GM23338 (cell line): Measurements from ENCODE around the gene SARNP. TPM values are rescaled to one million over a fixed set of nuclear protein-coding genes. Genes with fewer than 3 reads are reported as not detected.
A peak's percentile ranks its signal among the peaks of the same experiment; 100 is the strongest.

ENCODE experiments used
- ATAC-seq: fragments of 200-7000 bp; cut with Tn5 transposase; 3 replicates; pipeline ENCODE4 v1.9.1; 2020
- DNase-seq: peaks from one replicate; pipeline ENCODE4 v3.0.0-alpha.2; 2015; ENCODE audit warnings: low spot score
- H2AFZ ChIP-seq: fragments of 200-600 bp; sonication (generic); 2 replicates; pipeline ENCODE4 v1.8.0; 2016; ENCODE audit warnings: antibody characterized with exemption, mild to moderate bottlenecking, moderate library complexity
- H3F3A ChIP-seq: fragments of 200-600 bp; sonication (generic); replicated peaks from 2 replicates; pipeline ENCODE4 v1.8.0; 2017; ENCODE audit warnings: antibody characterized with exemption, mixed run types, low read depth
- H3K27ac ChIP-seq: fragments of 200-600 bp; sonication (generic); 2 replicates; pipeline ENCODE4 v1.6.1; 2016; ENCODE audit warnings: low read depth
- H3K27me3 ChIP-seq: fragments of 200-600 bp; sonication (generic); 2 replicates; pipeline ENCODE4 v1.8.0; 2016; ENCODE audit warnings: mild to moderate bottlenecking, mixed run types, moderate library complexity; ENCODE audit not compliant: insufficient read depth
- H3K36me3 ChIP-seq: fragments of 200-600 bp; sonication (generic); 2 replicates; pipeline ENCODE4 v1.8.0; 2016; ENCODE audit warnings: mild to moderate bottlenecking; ENCODE audit not compliant: insufficient read depth
- H3K4me1 ChIP-seq: fragments of 200-600 bp; sonication (generic); 2 replicates; pipeline ENCODE4 v1.8.0; 2016; ENCODE audit warnings: mild to moderate bottlenecking, moderate library complexity; ENCODE audit not compliant: insufficient read depth
- H3K4me2 ChIP-seq: fragments of 200-600 bp; sonication (generic); 2 replicates; pipeline ENCODE4 v1.7.1; 2017; ENCODE audit warnings: mixed run types
- H3K4me3 ChIP-seq: fragments of 200-600 bp; sonication (generic); 2 replicates; pipeline ENCODE4 v1.6.1; 2016; ENCODE audit warnings: mixed run types
- H3K79me2 ChIP-seq: fragments of 200-600 bp; sonication (generic); replicated peaks from 2 replicates; pipeline ENCODE4 v1.8.0; 2017; ENCODE audit warnings: mild to moderate bottlenecking; ENCODE audit not compliant: insufficient read depth
- H3K9me2 ChIP-seq: fragments of 200-600 bp; sonication (generic); 2 replicates; pipeline ENCODE4 v1.8.0; 2017; ENCODE audit not compliant: insufficient read depth
- H4K20me1 ChIP-seq: fragments of 200-600 bp; sonication (generic); replicated peaks from 2 replicates; pipeline ENCODE4 v1.8.0; 2017; ENCODE audit warnings: mild to moderate bottlenecking; ENCODE audit not compliant: insufficient read depth
- H3K27ac Mint-ChIP-seq: 2 replicates; pipeline ENCODE4 v1.8.0; 2020; ENCODE audit warnings: inconsistent platforms, mild to moderate bottlenecking, moderate library complexity, mixed read lengths
- H3K27me3 Mint-ChIP-seq: 3 replicates; pipeline ENCODE4 v1.8.0; 2022; ENCODE audit warnings: low read depth, mild to moderate bottlenecking, moderate library complexity, mixed read lengths, inconsistent platforms; ENCODE audit not compliant: insufficient read depth, poor library complexity
- H3K36me3 Mint-ChIP-seq: 3 replicates; pipeline ENCODE4 v1.8.0; 2021; ENCODE audit warnings: low read depth, mild to moderate bottlenecking, inconsistent platforms, moderate library complexity, mixed read lengths
- H3K4me1 Mint-ChIP-seq: 3 replicates; pipeline ENCODE4 v1.8.0; 2020; ENCODE audit warnings: mild to moderate bottlenecking, inconsistent platforms, mixed read lengths
- H3K4me3 Mint-ChIP-seq: 3 replicates; pipeline ENCODE4 v1.8.0; 2021; ENCODE audit warnings: moderate library complexity, mild to moderate bottlenecking, inconsistent platforms, mixed read lengths
- H3K9me3 Mint-ChIP-seq: 3 replicates; pipeline ENCODE4 v1.8.0; 2020; ENCODE audit warnings: moderate library complexity, mild to moderate bottlenecking, inconsistent platforms, mixed read lengths
- CREB1 ChIP-seq: fragments of 250-450 bp; sonication (Bioruptor Pico); IDR thresholded peaks from 2 replicates; pipeline ENCODE4 v1.5.0; 2020; ENCODE audit warnings: low read depth, mild to moderate bottlenecking, moderate library complexity
- EZH2 ChIP-seq: fragments of 200-600 bp; sonication (generic); IDR thresholded peaks from one replicate; pipeline ENCODE4 v1.8.0; 2017; ENCODE audit warnings: antibody characterized with exemption, mild to moderate bottlenecking, low read depth; ENCODE audit not compliant: unreplicated experiment
- EZH2phosphoT487 ChIP-seq: fragments of 200-600 bp; sonication (generic); IDR thresholded peaks from one replicate; pipeline ENCODE4 v1.8.1; 2018; ENCODE audit warnings: antibody characterized with exemption; ENCODE audit not compliant: unreplicated experiment
- JUNB ChIP-seq: IDR thresholded peaks from one replicate; pipeline ENCODE4 v1.6.1; 2016; ENCODE audit warnings: antibody characterized with exemption; ENCODE audit not compliant: unreplicated experiment
- NANOG ChIP-seq: IDR thresholded peaks from 2 replicates; pipeline ENCODE4 v1.6.1; 2016; ENCODE audit warnings: antibody characterized with exemption, borderline replicate concordance
- POLR2AphosphoS5 ChIP-seq: IDR thresholded peaks from 2 replicates; pipeline ENCODE4 v1.6.1; 2016; ENCODE audit warnings: antibody characterized with exemption, low read depth
- STAT1 ChIP-seq: IDR thresholded peaks from one replicate; pipeline ENCODE4 v1.6.1; 2016; ENCODE audit warnings: antibody characterized with exemption; ENCODE audit not compliant: unreplicated experiment
- ZNF114 ChIP-seq: fragments of 250-450 bp; sonication (Bioruptor Pico); IDR thresholded peaks from 2 replicates; pipeline ENCODE4 v1.5.0; 2020; ENCODE audit warnings: mild to moderate bottlenecking, moderate library complexity
- ZNF331 ChIP-seq: fragments of 250-450 bp; sonication (Bioruptor Pico); IDR thresholded peaks from 2 replicates; pipeline ENCODE4 v1.5.0; 2020; ENCODE audit warnings: low read depth, mild to moderate bottlenecking, moderate library complexity
- polyA plus RNA-seq: library from polyadenylated mRNA; unstranded; fragments of >200 nt; fragmentation: Nextera tagmentation; extraction: Ambion mirVana; gene quantifications from 2 replicates; pipeline ENCODE4 v1.2.1, GENCODE V29; 2016
- total RNA-seq: library from RNA; depleted of rRNA; stranded (reverse); fragments of >200 nt; shearing (Covaris generic); gene quantifications from 2 replicates; pipeline ENCODE4 v1.2.3, GENCODE V29; 2014
- TF ChIP-seq, protein P1 (sequence below): IDR thresholded peaks from one replicate; pipeline ENCODE4 v1.6.1; 2018; ENCODE audit warnings: antibody characterized with exemption; ENCODE audit not compliant: unreplicated experiment
- TF ChIP-seq, protein P2 (sequence below), 2 experiments: fragments of 200-600 bp in 1 of 2; sonication (generic) in 1 of 2; conservative IDR thresholded peaks; 2 replicates each; pipeline versions ENCODE4 v1.5.1 to v1.6.1; 2016 to 2017; ENCODE audit warnings: antibody characterized with exemption in 2 of 2, low read depth in 2 of 2, mild to moderate bottlenecking in 2 of 2, moderate library complexity in 1 of 2
- TF ChIP-seq, protein P3 (sequence below): fragments of 250-450 bp; sonication (Bioruptor Pico); IDR thresholded peaks from 2 replicates; pipeline ENCODE4 v1.5.0; 2020; ENCODE audit warnings: mild to moderate bottlenecking, moderate library complexity
- TF ChIP-seq, protein P4 (sequence below): IDR thresholded peaks from 2 replicates; pipeline ENCODE4 v1.6.1; 2016; ENCODE audit warnings: antibody characterized with exemption

SARNP gene
- total and polyA plus RNA-seq, 2 experiments from 2014 or later, result 96.0 to 313 TPM

DNA sequence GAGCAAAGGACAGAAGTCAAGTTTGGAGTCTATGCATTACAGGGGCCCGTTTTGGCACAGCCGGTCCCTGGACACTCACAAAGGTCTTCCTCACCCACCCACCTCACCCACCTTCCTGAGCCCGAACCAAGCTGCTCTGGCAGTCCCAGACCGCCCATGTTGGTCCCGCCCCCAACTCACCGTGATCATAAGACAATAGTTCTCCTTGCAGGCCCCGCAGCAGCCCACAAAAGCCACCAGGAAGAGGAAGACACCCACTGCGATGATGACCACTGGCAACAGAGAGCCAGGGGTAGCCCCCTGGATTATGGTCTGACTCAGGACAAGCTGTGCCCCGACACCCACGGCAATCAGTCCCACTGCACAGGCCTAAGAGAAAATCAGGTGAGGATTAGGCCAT is 90.6 kb downstream of the SARNP start:
- H3F3A ChIP-seq, result peaks cover 16% of the 10 kb centered on the region; the same call in 1 of the 2 replicates
- peak overlapping the region; percentile 98 for H3K4me2 ChIP-seq
- H3K36me3 Mint-ChIP-seq, result peaks cover 41% of the 10 kb centered on the region
- 0 out of 2 replicates have a peak, but pooled peaks cover 6% of the 10 kb centered on the region for H4K20me1 ChIP-seq
- peak overlapping the region; percentile 86 for H3K4me3 Mint-ChIP-seq
- peaks cover 14% of the 10 kb centered on the region for H3K27me3 Mint-ChIP-seq
- peaks cover 34% of the 10 kb centered on the region for H3K4me1 Mint-ChIP-seq
- TF ChIP-seq ZNF114 (CRISPR knock-in tag) (no peak), NANOG (no peak), EZH2phosphoT487 (no peak), EZH2 (no peak), JUNB (no peak), CREB1 (CRISPR knock-in tag) (no peak), ZNF331 (no peak), STAT1 (no peak), POLR2AphosphoS5 (no peak)
- TF ChIP-seq, protein P1, sequence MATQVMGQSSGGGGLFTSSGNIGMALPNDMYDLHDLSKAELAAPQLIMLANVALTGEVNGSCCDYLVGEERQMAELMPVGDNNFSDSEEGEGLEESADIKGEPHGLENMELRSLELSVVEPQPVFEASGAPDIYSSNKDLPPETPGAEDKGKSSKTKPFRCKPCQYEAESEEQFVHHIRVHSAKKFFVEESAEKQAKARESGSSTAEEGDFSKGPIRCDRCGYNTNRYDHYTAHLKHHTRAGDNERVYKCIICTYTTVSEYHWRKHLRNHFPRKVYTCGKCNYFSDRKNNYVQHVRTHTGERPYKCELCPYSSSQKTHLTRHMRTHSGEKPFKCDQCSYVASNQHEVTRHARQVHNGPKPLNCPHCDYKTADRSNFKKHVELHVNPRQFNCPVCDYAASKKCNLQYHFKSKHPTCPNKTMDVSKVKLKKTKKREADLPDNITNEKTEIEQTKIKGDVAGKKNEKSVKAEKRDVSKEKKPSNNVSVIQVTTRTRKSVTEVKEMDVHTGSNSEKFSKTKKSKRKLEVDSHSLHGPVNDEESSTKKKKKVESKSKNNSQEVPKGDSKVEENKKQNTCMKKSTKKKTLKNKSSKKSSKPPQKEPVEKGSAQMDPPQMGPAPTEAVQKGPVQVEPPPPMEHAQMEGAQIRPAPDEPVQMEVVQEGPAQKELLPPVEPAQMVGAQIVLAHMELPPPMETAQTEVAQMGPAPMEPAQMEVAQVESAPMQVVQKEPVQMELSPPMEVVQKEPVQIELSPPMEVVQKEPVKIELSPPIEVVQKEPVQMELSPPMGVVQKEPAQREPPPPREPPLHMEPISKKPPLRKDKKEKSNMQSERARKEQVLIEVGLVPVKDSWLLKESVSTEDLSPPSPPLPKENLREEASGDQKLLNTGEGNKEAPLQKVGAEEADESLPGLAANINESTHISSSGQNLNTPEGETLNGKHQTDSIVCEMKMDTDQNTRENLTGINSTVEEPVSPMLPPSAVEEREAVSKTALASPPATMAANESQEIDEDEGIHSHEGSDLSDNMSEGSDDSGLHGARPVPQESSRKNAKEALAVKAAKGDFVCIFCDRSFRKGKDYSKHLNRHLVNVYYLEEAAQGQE, result no peak
- TF ChIP-seq, protein P2, sequence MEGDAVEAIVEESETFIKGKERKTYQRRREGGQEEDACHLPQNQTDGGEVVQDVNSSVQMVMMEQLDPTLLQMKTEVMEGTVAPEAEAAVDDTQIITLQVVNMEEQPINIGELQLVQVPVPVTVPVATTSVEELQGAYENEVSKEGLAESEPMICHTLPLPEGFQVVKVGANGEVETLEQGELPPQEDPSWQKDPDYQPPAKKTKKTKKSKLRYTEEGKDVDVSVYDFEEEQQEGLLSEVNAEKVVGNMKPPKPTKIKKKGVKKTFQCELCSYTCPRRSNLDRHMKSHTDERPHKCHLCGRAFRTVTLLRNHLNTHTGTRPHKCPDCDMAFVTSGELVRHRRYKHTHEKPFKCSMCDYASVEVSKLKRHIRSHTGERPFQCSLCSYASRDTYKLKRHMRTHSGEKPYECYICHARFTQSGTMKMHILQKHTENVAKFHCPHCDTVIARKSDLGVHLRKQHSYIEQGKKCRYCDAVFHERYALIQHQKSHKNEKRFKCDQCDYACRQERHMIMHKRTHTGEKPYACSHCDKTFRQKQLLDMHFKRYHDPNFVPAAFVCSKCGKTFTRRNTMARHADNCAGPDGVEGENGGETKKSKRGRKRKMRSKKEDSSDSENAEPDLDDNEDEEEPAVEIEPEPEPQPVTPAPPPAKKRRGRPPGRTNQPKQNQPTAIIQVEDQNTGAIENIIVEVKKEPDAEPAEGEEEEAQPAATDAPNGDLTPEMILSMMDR (conservative IDR thresholded peaks at IDR 0.05; ENCODE audit: low read depth in 2 of 2), result no peak
- TF ChIP-seq, protein P3, sequence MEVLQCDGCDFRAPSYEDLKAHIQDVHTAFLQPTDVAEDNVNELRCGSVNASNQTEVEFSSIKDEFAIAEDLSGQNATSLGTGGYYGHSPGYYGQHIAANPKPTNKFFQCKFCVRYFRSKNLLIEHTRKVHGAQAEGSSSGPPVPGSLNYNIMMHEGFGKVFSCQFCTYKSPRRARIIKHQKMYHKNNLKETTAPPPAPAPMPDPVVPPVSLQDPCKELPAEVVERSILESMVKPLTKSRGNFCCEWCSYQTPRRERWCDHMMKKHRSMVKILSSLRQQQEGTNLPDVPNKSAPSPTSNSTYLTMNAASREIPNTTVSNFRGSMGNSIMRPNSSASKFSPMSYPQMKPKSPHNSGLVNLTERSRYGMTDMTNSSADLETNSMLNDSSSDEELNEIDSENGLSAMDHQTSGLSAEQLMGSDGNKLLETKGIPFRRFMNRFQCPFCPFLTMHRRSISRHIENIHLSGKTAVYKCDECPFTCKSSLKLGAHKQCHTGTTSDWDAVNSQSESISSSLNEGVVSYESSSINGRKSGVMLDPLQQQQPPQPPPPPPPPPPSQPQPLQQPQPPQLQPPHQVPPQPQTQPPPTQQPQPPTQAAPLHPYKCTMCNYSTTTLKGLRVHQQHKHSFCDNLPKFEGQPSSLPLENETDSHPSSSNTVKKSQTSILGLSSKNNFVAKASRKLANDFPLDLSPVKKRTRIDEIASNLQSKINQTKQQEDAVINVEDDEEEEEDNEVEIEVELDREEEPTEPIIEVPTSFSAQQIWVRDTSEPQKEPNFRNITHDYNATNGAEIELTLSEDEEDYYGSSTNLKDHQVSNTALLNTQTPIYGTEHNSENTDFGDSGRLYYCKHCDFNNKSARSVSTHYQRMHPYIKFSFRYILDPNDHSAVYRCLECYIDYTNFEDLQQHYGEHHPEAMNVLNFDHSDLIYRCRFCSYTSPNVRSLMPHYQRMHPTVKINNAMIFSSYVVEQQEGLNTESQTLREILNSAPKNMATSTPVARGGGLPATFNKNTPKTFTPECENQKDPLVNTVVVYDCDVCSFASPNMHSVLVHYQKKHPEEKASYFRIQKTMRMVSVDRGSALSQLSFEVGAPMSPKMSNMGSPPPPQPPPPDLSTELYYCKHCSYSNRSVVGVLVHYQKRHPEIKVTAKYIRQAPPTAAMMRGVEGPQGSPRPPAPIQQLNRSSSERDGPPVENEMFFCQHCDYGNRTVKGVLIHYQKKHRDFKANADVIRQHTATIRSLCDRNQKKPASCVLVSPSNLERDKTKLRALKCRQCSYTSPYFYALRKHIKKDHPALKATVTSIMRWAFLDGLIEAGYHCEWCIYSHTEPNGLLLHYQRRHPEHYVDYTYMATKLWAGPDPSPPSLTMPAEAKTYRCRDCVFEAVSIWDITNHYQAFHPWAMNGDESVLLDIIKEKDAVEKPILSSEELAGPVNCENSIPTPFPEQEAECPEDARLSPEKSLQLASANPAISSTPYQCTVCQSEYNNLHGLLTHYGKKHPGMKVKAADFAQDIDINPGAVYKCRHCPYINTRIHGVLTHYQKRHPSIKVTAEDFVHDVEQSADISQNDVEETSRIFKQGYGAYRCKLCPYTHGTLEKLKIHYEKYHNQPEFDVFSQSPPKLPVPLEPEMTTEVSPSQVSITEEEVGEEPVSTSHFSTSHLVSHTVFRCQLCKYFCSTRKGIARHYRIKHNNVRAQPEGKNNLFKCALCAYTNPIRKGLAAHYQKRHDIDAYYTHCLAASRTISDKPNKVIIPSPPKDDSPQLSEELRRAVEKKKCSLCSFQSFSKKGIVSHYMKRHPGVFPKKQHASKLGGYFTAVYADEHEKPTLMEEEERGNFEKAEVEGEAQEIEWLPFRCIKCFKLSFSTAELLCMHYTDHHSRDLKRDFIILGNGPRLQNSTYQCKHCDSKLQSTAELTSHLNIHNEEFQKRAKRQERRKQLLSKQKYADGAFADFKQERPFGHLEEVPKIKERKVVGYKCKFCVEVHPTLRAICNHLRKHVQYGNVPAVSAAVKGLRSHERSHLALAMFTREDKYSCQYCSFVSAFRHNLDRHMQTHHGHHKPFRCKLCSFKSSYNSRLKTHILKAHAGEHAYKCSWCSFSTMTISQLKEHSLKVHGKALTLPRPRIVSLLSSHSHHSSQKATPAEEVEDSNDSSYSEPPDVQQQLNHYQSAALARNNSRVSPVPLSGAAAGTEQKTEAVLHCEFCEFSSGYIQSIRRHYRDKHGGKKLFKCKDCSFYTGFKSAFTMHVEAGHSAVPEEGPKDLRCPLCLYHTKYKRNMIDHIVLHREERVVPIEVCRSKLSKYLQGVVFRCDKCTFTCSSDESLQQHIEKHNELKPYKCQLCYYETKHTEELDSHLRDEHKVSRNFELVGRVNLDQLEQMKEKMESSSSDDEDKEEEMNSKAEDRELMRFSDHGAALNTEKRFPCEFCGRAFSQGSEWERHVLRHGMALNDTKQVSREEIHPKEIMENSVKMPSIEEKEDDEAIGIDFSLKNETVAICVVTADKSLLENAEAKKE (CRISPR knock-in tag), result no peak
- TF ChIP-seq, protein P4, sequence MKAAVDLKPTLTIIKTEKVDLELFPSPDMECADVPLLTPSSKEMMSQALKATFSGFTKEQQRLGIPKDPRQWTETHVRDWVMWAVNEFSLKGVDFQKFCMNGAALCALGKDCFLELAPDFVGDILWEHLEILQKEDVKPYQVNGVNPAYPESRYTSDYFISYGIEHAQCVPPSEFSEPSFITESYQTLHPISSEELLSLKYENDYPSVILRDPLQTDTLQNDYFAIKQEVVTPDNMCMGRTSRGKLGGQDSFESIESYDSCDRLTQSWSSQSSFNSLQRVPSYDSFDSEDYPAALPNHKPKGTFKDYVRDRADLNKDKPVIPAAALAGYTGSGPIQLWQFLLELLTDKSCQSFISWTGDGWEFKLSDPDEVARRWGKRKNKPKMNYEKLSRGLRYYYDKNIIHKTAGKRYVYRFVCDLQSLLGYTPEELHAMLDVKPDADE, result no peak
- no peaks in the 10 kb centered on the region for H3K9me3 Mint-ChIP-seq
- H3K27ac ChIP-seq, result no peak overlapping the region
- peak overlapping the region; percentile 97 for H3K4me3 ChIP-seq
- peaks cover 14% of the 10 kb centered on the region for H3K79me2 ChIP-seq
- no peak for ATAC-seq
- no peak for DNase-seq
- H3K27ac Mint-ChIP-seq, result peak overlapping the region; percentile 70; the same call in 1 of the 2 replicates
- H3K9me2 ChIP-seq, result no peaks in the 10 kb centered on the region
- H2AFZ ChIP-seq, result no peak overlapping the region
- H3K36me3 ChIP-seq, result peaks cover 8% of the 10 kb centered on the region; the same call in 1 of the 2 replicates
- H3K4me1 ChIP-seq, result peaks cover 22% of the 10 kb centered on the region
- H3K27me3 ChIP-seq, result no peaks in the 10 kb centered on the region
